ACHN (cell line): ENCODE data around the gene INAFM2.

Experiments
- DNase-seq: peaks from one replicate; pipeline ENCODE4 v3.0.0-alpha.2; 2015
- in situ Hi-C: cut with HindIII; loops from 2 replicates; pipeline ENCODE4 v1.10.0; 2017; ENCODE audit warnings: low sequenced_read_pairs, low pct_ligation_motif_present, low pct_unique_long_range_greater_than_20kb

Gene INAFM2

DNA sequence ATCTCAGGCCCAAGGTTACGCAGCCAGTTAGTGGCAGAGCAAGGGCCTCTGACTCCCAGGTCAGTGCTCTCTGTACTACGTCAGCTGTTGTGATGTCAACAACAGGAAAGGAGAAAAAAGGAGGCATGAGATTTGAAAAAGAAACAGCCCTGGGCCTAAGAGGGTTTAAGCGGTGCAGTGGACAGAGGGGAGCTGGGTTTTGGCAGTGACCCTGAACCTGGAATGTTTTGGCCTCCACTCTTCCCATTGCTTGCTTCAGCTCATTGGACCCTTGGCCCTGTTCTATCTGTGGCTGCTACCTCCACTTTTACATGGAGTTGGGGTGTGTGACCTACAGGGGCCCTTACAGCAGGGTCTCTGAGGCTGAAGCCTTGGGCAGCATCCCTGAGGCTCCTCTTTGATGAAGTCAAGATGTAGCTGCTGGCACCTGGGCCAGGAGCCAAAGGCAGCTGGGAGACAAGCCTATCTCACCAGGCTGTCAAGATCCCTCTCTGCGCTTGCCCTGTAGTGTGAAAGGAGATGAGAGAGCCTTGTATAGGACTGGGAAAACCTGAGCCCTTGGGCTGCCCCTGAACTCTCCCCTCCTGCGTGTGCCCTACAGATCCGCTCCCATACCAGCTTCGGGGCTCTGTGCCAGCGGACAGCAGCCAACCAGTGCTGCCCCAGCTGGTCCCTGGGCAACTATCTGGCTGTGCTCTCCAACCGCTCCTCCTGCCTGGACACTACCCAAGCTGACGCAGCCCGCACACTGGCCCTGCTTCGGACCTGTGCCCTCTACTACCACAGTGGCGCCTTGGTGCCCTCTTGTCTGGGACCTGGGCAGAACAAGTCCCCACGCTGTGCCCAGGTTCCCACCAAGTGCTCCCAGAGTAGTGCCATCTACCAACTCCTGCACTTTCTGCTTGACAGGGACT, 43.2 kb downstream of the INAFM2 start:
- in situ Hi-C loops = no loop called here
- no peak for DNase-seq

DNA sequence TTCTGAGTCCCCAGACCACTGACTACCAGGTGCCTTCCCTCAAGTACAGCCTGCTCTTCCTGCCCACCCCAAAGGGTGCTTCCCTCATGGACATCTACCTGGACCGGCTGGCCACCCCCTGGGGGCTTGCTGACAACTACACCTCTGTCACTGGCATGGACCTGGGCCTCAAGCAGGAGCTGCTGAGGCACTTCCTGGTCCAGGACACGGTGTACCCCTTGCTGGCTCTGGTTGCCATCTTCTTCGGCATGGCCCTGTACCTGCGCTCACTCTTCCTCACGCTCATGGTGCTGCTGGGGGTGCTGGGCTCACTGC, 43.8 kb downstream of the INAFM2 start:
- in situ Hi-C loops = no loop called here
- no peak for DNase-seq

DNA sequence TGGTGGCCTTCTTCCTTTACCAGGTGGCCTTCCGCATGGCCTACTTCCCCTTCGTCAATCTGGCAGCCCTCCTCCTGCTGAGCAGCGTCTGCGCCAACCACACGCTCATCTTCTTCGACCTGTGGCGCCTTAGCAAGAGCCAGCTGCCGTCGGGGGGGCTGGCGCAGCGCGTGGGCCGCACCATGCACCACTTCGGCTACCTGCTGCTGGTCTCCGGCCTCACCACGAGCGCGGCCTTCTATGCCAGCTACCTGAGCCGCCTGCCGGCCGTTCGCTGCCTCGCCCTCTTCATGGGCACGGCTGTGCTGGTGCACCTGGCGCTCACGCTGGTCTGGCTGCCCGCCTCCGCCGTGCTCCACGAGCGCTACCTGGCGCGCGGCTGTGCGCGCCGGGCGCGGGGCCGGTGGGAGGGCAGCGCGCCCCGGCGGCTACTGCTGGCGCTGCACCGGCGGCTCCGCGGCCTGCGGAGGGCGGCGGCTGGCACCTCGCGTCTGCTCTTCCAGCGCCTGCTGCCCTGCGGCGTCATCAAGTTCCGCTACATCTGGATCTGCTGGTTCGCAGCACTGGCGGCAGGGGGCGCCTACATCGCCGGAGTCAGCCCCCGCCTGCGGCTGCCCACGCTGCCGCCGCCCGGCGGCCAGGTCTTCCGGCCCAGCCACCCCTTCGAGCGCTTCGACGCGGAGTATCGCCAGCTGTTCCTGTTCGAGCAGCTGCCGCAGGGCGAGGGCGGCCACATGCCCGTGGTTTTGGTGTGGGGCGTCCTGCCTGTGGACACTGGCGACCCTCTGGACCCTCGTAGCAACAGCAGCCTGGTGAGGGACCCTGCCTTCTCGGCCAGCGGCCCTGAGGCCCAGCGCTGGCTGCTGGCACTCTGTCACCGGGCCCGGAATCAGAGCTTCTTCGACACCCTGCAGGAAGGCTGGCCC, 44.5 kb downstream of the INAFM2 start:
- peak; percentile 79 for DNase-seq

DNA sequence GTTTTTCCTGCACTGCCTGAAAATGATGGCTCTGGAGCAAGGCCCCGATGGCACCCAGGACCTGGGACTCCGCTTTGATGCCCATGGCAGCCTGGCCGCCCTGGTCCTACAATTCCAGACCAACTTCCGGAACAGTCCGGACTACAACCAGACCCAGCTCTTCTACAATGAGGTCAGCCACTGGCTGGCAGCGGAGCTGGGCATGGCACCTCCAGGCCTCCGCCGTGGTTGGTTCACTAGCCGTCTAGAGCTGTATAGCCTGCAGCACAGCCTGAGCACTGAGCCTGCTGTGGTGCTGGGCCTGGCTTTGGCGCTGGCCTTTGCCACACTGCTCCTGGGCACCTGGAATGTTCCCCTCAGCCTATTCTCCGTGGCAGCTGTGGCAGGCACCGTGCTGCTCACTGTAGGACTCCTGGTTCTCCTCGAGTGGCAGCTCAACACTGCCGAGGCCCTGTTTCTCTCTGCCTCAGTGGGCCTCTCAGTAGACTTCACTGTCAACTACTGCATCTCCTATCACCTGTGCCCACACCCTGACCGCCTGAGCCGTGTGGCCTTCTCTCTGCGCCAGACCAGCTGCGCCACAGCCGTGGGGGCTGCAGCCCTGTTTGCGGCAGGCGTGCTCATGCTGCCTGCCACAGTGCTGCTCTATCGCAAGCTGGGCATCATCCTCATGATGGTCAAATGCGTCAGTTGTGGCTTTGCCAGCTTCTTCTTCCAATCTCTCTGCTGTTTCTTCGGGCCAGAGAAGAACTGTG, 45.4 kb downstream of the INAFM2 start:
- in situ Hi-C loops = no loop called here
- DNase-seq = no peak

More for the DNA sequence above, 44.5 kb downstream of the INAFM2 start:
- in situ Hi-C loops = no loop called here

DNA sequence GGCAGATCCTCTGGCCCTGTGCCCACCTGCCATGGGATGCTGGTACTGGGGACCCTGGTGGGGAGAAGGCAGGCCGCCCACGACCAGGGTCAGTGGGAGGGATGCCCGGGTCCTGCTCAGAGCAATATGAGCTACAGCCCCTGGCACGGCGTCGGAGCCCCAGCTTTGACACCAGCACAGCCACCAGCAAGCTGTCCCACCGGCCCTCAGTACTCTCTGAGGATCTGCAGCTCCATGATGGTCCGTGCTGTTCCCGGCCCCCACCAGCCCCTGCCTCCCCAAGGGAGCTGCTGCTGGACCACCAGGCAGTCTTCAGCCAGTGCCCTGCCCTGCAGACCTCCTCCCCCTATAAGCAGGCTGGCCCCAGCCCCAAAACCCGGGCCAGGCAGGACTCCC, 46.0 kb downstream of the INAFM2 start:
- DNase-seq = no peak
- in situ Hi-C loops = no loop called here

DNA sequence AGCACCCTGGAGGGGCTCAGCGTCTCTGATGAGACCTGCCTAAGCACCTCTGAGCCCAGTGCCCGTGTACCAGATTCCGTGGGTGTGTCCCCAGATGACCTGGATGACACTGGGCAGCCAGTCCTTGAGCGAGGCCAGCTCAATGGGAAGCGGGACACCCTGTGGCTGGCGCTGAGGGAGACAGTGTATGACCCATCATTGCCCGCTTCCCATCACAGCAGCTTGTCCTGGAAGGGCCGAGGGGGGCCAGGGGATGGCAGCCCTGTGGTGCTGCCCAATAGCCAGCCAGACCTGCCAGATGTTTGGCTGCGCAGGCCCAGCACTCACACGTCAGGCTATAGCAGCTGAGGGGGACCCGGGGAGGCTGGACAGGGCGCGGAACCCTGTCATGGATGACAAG, 46.5 kb downstream of the INAFM2 start:
- DNase-seq = no peak
- in situ Hi-C loops = no loop called here

DNA sequence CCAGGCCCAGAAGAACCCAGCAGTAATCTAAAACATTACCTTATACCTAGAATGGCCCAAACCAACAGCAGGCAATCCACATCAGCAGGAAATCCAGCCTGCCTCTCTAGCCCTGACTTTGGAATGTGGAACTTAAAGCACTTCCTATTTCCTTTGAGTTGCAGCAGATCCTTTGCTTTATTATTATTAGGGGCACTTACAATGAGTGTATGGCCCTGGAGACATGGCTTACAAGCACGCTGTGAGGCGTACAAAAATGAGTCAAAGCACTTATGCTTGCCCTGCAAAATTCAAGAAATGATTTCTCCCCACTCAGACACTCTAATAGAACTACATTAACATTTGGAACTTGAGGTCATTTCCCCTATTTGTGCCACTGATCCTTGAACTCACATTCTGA, 49.5 kb downstream of the INAFM2 start:
- in situ Hi-C loops = no loop called here
- no peak for DNase-seq
